HTR-8/SVneo (cell line): ENCODE measurements around the gene RIIAD1.

Source experiments
- DNase-seq: peaks from one replicate; pipeline ENCODE4 v3.0.0; 2011; ENCODE audit warnings: low spot score, mixed read lengths; ENCODE audit not compliant: insufficient read length
- FAIRE-seq: peaks from 2 replicates; lab custom pipeline; 2011; peaks lifted over from hg19 to GRCh38; lab: Jason Lieb, UNC

RIIAD1 gene

DNA sequence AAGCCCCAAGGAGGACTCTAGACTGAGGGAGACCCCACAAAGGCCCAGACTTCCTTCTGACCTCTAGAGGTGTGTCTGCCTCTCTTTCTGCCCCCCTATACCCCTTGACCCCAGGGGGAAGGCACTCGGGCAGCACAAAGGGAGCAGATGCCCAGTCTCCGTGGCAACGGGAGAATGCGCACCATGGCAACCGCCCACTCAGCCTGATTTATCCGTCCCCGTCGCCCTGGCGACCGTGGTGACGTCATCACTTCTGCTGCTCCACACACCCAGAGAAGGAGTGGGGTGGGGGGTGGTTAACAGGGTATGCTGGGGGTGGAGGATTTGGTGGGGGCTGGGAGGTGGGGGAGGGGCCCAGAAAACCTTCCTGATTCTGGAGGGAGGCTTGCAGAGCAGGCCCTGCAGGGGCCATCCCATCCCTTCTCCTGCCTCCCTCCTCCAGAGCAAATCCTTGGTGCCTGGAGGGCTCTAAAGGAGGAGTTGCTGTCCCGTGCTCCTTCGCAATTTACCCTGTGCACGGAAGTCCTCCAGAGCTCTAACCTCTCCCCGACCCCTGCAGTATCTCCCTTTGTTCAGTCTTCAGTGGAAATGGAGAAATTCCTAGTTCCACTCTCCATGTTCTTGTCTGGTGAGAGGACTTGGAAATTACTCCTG is 11.0 kb upstream of the RIIAD1 start:
- DNase-seq (no peak), FAIRE-seq (no peak)

- no peak for FAIRE-seq
- no peak for DNase-seq
Measured at GRCh38 chr1:151711044-151711800, 10.1 kb upstream of the RIIAD1 start.

GRCh38 chr1:151711951-151712350 is 9.4 kb upstream of the RIIAD1 start:
- DNase-seq = no peak
- no peak for FAIRE-seq

GRCh38 chr1:151713044-151713443 is 8.3 kb upstream of the RIIAD1 start:
- DNase-seq (no peak), FAIRE-seq (no peak)

DNA sequence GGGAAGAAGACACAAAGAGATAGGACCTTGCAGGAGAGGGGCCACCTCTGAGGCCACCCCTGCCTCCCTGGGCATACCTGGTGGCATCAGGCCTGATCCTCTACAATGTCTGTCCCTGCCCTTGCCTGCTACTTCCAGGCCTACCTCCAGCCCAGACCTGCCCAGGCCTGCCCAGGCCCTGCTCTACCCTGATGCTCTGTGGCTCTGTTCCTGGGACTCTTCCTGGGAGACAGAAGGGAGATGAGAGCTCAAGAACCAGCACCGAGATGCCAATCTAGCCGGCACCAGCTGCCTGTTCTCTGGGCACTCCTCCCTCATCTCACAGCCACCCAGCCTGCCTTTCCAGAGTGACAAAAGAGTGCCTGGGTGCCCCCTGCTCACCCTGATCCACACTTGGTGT is 7.4 kb upstream of the RIIAD1 start:
- DNase-seq (no peak), FAIRE-seq (no peak)

- no peak for DNase-seq
- FAIRE-seq = no peak
Measured at GRCh38 chr1:151714820-151715725, 6.2 kb upstream of the RIIAD1 start.

DNA sequence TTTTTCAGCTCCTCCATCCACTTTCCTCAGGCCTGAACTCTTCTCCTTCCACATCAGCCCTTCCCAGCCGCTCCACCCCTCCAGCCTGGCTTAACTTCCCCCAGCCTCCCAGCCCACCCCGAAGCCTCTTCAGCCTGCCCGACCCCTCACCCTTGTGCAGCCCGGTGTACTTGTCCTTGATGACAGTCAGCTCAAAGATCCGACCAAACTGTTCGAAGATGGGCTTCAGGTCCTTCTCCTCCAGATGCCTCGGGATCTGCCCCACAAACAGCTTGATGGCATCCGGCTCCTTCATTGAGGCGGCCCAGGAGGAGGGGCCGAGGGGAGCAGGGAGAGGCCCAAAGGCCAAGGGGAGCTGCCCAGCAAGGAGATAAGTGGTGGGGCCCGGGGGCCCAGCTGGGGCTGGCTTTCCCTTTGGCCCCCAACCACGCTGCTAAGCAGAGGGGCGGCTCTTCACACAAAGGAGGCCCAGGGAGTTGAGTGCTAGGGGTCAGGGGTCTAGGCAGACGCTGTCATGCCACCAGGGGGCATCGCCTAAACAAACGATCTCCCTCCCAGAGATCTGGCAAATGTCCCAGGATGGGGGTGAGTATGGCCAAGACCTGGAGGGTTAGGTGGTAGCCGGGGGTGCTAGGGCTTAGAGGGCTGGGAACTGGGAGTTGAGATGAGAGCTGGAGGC is 5.5 kb upstream of the RIIAD1 start:
- FAIRE-seq (no peak), DNase-seq (no peak)

DNA sequence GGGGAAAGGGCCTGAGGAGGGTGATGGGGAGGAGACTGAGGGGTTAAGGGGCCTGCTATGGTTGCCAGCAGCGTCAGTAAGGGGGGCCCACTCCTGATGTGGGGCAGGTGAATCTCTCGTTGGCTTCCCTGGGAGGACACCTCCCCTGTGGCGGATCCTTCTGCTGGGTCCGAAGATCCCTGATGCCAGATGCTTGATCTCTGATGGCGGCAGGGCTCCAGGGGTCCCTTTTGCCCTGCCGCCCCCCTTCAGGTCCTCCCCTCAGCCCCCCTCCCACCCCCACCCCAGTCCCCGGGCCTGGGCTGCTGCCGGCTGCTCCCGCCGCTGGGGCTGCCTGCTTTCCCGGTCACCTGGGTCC is 4.9 kb upstream of the RIIAD1 start:
- DNase-seq (no peak), FAIRE-seq (no peak)

DNA sequence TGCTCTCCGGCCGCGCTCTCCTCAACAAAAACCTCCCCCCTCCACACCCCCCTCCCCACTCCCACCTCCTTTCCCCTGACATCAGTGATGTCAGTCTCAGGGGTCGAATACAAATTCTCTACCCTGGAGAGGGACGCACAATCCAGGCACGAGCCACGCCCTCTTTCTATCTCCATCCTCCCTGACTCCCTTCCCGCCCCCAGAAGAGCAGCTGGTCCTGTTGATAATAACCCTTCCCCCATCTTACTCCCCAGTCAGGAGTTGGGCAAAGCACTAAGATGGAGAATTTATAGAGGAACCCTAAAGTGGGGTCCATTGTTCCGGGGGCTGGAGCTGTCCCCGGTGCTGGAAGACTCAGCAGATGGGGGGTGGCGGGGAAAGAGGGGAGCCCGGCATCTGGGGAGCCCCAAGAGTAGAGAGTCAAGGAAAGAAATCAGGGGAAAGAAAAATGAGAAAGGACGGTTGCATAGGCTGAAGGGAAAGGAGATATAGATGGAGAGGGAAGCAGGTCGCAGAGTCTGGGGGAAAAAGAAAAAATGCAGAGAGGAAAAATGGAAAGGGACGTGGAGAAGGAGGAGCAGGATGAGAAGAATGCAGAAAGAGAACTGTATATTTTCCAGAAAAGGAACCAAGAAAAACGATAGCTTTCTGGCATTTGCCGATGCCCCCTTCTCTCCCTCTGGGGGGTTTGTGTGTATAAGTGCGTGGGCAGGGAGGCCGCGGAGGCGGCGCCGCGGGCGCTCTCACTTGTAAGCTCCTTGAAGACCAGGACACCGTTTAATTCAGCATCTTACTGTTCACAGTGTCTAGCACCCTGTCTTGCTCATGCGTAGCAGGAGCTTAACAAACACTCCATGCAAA is 4.3 kb upstream of the RIIAD1 start, which contains the start of gene CELF3:
Gene CELF3, minus strand, starts transcription at position 33 of the 861 bp plus-strand sequence. CDS start 783 bp downstream, outside the sequence.
- no peak for FAIRE-seq
- DNase-seq = no peak

- DNase-seq (no peak), FAIRE-seq (no peak)
Measured at GRCh38 chr1:151718011-151718431, 3.3 kb upstream of the RIIAD1 start.

- FAIRE-seq (no peak), DNase-seq (no peak)
Measured at GRCh38 chr1:151718666-151719065, 2.7 kb upstream of the RIIAD1 start.

- FAIRE-seq (no peak), DNase-seq (no peak)
Measured at GRCh38 chr1:151720125-151720524, 1.2 kb upstream of the RIIAD1 start.

DNA sequence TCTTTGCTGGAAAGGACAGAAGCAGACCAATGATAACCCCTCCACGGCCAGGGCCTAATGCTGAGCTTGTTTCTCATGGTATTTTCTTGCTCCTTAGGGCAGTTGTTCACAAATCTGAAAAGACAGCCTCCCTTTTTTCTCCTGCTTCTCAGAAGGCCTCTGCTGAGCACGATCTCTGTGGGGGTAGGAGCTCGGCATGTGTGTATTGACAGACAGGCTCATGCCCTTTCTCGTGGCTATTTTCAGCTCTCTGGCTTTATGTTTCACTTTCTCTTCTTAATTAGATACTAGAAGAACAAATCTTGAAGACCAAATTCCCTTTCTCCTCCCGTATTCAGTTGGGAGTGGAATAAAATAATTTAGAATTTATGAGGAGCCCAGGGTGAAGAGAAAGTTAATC is 768 bp upstream of the RIIAD1 start:
- FAIRE-seq (no peak), DNase-seq (no peak)

- FAIRE-seq (no peak), DNase-seq (no peak)
Measured at GRCh38 chr1:151721788-151722510, 627 bp downstream of the RIIAD1 start.

- FAIRE-seq = no peak
Measured at GRCh38 chr1:151723726-151724370, 2.5 kb downstream of the RIIAD1 start.

GRCh38 chr1:151728151-151729054 is 7.1 kb downstream of the RIIAD1 start:
- no peak for DNase-seq
- FAIRE-seq = no peak

More at GRCh38 chr1:151723726-151724370, 2.5 kb downstream of the RIIAD1 start:
- no peak for DNase-seq
